Neural cell (in vitro differentiated cells): Measurements from ENCODE around the gene BCDIN3D. TPM values are rescaled to one million over a fixed set of nuclear protein-coding genes. Genes with fewer than 3 reads are reported as not detected.

Experiments
- H2AFZ ChIP-seq: fragments of 200-600, 300-800 bp; sonication (generic), shearing (Covaris generic); 2 replicates; pipeline ENCODE4 v1.6.0; 2014; ENCODE audit warnings: low read depth, mild to moderate bottlenecking, antibody characterized with exemption, low read length, moderate library complexity
- H3F3A ChIP-seq: fragments of 200-600 bp; shearing (Covaris generic); 2 replicates; pipeline ENCODE4 v1.6.1; 2016; ENCODE audit warnings: mild to moderate bottlenecking, moderate library complexity, mixed read lengths, antibody characterized with exemption, low read length; ENCODE audit not compliant: insufficient read depth, poor library complexity, severe bottlenecking
- H3K27ac ChIP-seq: fragments of 200-600, 300-800 bp; sonication (generic), shearing (Covaris generic); 2 replicates; pipeline ENCODE4 v1.5.1; 2014; ENCODE audit warnings: mild to moderate bottlenecking, low read length, moderate library complexity
- H3K27me3 ChIP-seq: fragments of 300-800, 200-600 bp; sonication (generic), shearing (Covaris generic); 2 replicates; pipeline ENCODE4 v1.6.0; 2014; ENCODE audit warnings: mild to moderate bottlenecking, low read depth, low read length, moderate library complexity; ENCODE audit not compliant: insufficient read depth
- H3K36me3 ChIP-seq: fragments of 300-800, 200-600 bp; sonication (generic), shearing (Covaris generic); 2 replicates; pipeline ENCODE4 v1.5.1; 2014; ENCODE audit warnings: mild to moderate bottlenecking, antibody characterized with exemption, low read length, moderate library complexity; ENCODE audit not compliant: insufficient read depth
- H3K4me2 ChIP-seq: fragments of 300-800, 200-600 bp; sonication (generic), shearing (Covaris generic); 2 replicates; pipeline ENCODE4 v1.6.0; 2014; ENCODE audit warnings: mild to moderate bottlenecking, low read length
- H3K4me3 ChIP-seq: fragments of 300-800, 200-600 bp; sonication (generic), shearing (Covaris generic); 2 replicates; pipeline ENCODE4 v1.5.1; 2014; ENCODE audit warnings: mild to moderate bottlenecking, low read length, moderate library complexity
- H3K79me2 ChIP-seq: fragments of 200-600 bp; shearing (Covaris generic); replicated peaks from 2 replicates; pipeline ENCODE4 v1.6.0; 2014; ENCODE audit warnings: mild to moderate bottlenecking, low read length, moderate library complexity; ENCODE audit not compliant: insufficient read depth
- H3K9ac ChIP-seq: fragments of 300-800, 200-600 bp; sonication (generic), shearing (Covaris generic); 2 replicates; pipeline ENCODE4 v1.6.1; 2016; ENCODE audit warnings: mild to moderate bottlenecking, low read length, mixed read lengths
- H3K9me2 ChIP-seq: fragments of 200-600 bp; shearing (Covaris generic); 2 replicates; pipeline ENCODE4 v1.6.1; 2016; ENCODE audit warnings: mild to moderate bottlenecking, low read length, mixed read lengths; ENCODE audit not compliant: insufficient read depth
- H3K9me3 ChIP-seq: fragments of 200-600, 300-800 bp; sonication (generic), shearing (Covaris generic); 2 replicates; pipeline ENCODE4 v1.6.1; 2016; ENCODE audit warnings: mild to moderate bottlenecking, mixed run types, low read length, moderate library complexity, mixed read lengths
- H4K20me1 ChIP-seq: fragments of 200-600 bp; shearing (Covaris generic); 2 replicates; pipeline ENCODE4 v1.6.1; 2016; ENCODE audit warnings: mild to moderate bottlenecking, mixed run types; ENCODE audit not compliant: insufficient read depth
- CTCF ChIP-seq: fragments of 450-650 bp; IDR thresholded peaks from 2 replicates; pipeline ENCODE4 v1.5.1; 2014; ENCODE audit warnings: antibody characterized with exemption, mild to moderate bottlenecking, moderate library complexity; ENCODE audit not compliant: poor library complexity, severe bottlenecking
- EP300 ChIP-seq: fragments of 450-650 bp; conservative IDR thresholded peaks from 2 replicates; pipeline ENCODE4 v1.6.1; 2014; ENCODE audit warnings: antibody characterized with exemption, mild to moderate bottlenecking, moderate library complexity; ENCODE audit not compliant: poor library complexity, severe bottlenecking
- EZH2 ChIP-seq: fragments of 200-600, 300-800 bp; shearing (Covaris generic), sonication (generic); IDR thresholded peaks from 2 replicates; pipeline ENCODE4 v1.6.1; 2014; ENCODE audit warnings: antibody characterized with exemption, low read length, borderline replicate concordance, mild to moderate bottlenecking; ENCODE audit not compliant: insufficient read depth, poor library complexity, severe bottlenecking
- MXI1 ChIP-seq: fragments of 450-650 bp; conservative IDR thresholded peaks from 2 replicates; pipeline ENCODE4 v1.6.1; 2014; ENCODE audit warnings: antibody characterized with exemption, mild to moderate bottlenecking; ENCODE audit not compliant: poor library complexity, severe bottlenecking
- POLR2AphosphoS5 ChIP-seq: IDR thresholded peaks from 2 replicates; pipeline ENCODE4 v1.6.1; 2012
- RAD21 ChIP-seq: fragments of 450-650 bp; conservative IDR thresholded peaks from 2 replicates; pipeline ENCODE4 v1.6.1; 2014; ENCODE audit warnings: antibody characterized with exemption, mild to moderate bottlenecking, moderate library complexity
- REST ChIP-seq: IDR thresholded peaks from 2 replicates; pipeline ENCODE4 v1.6.1; 2012; ENCODE audit warnings: borderline replicate concordance
- SMC3 ChIP-seq: fragments of 450-650 bp; conservative IDR thresholded peaks from 2 replicates; pipeline ENCODE4 v1.6.1; 2014; ENCODE audit warnings: antibody characterized with exemption, mild to moderate bottlenecking, moderate library complexity; ENCODE audit not compliant: poor library complexity
- TAF1 ChIP-seq: IDR thresholded peaks from 2 replicates; pipeline ENCODE4 v1.6.1; 2012; ENCODE audit warnings: low read depth
- polyA plus RNA-seq: library from polyadenylated mRNA; depleted of rRNA; stranded (reverse); fragments of >200 nt; gene quantifications from 2 replicates; pipeline ENCODE4 v1.2.3, GENCODE V29; 2014

The BCDIN3D gene
- polyA plus RNA-seq, 1 donor from 2014 or later: 10.0 TPM

GRCh38 chr12:49821373-49822287 lies 21.3 kb downstream of the BCDIN3D start:
- Histone ChIP-seq H3K79me2 (peaks cover 35% of the 10 kb centered on the region), H4K20me1 (no peaks in the 10 kb centered on the region)

More at GRCh38 chr12:49821373-49822287, 21.3 kb downstream of the BCDIN3D start:
- Histone ChIP-seq H3K27ac (no peak overlapping the region), H3K4me2 (no peak overlapping the region), H3K27me3 (no peaks in the 10 kb centered on the region), H3K9me2 (no peaks in the 10 kb centered on the region), H3F3A (no peaks in the 10 kb centered on the region), H2AFZ (no peak overlapping the region), H3K9me3 (no peaks in the 10 kb centered on the region), H3K4me3 (no peak overlapping the region), H3K9ac (no peak overlapping the region), H3K36me3 (no peaks in the 10 kb centered on the region)
- no peak for TF ChIP-seq RAD21
- no peak for TF ChIP-seq REST
- no peak for TF ChIP-seq SMC3
- no peak for TF ChIP-seq TAF1
- TF ChIP-seq EZH2: no peak
- TF ChIP-seq POLR2AphosphoS5: no peak
- no peak for TF ChIP-seq MXI1
- TF ChIP-seq EP300: no peak
- no peak for TF ChIP-seq CTCF
